Stimulated activated CD8-positive, alpha-beta memory T cell treated with anti-CD3 and anti-CD28 coated beads, Interleukin-2, amount 100 ng/mL, for 48 hours (primary cell): ENCODE measurements around the gene MAML3.
"Not testable (repeated sequence)": the region's sequence is repeated elsewhere in the genome, so short reads cannot be mapped to it uniquely, and the experiment has no call there.

Experiments
- DNase-seq, 2 donors: peaks; one replicate each; pipeline ENCODE4 v3.0.0-alpha.2; 2020; ENCODE audit warnings: low read depth in 2 of 2

MAML3 gene

GRCh38 chr4:139728146-139728545 is 425.8 kb downstream of the MAML3 start:
- DNase-seq = no peak

- DNase-seq = no peak
These were observed 427.4 kb downstream of the MAML3 start for GRCh38 chr4:139726615-139727014.

GRCh38 chr4:139725236-139725635 is 428.7 kb downstream of the MAML3 start:
- DNase-seq = no peak

- DNase-seq = no peak
These were observed 432.2 kb downstream of the MAML3 start for GRCh38 chr4:139721789-139722188.

- no peak for DNase-seq
These were observed 433.2 kb downstream of the MAML3 start for GRCh38 chr4:139720806-139721205.

- DNase-seq = no peak
These were observed 434.4 kb downstream of the MAML3 start for GRCh38 chr4:139719381-139720101.

- no peak for DNase-seq
These were observed 435.2 kb downstream of the MAML3 start for GRCh38 chr4:139718833-139719232.

GRCh38 chr4:139718358-139718757 is 435.6 kb downstream of the MAML3 start:
- no peak for DNase-seq

GRCh38 chr4:139715746-139716391 is 438.1 kb downstream of the MAML3 start:
- DNase-seq = no peak

- DNase-seq = no peak
These were observed 441.1 kb downstream of the MAML3 start for GRCh38 chr4:139712882-139713281.

- DNase-seq = no peak
These were observed 442.5 kb downstream of the MAML3 start for GRCh38 chr4:139711461-139711860.

GRCh38 chr4:139710073-139710472 is 443.9 kb downstream of the MAML3 start:
- DNase-seq = no peak

- no peak for DNase-seq
These were observed 444.3 kb downstream of the MAML3 start for GRCh38 chr4:139709660-139710059.

- DNase-seq = no peak
These were observed 449.0 kb downstream of the MAML3 start for GRCh38 chr4:139704915-139705485.

- DNase-seq = no peak
These were observed 453.4 kb downstream of the MAML3 start for GRCh38 chr4:139700568-139700967.

GRCh38 chr4:139698167-139698925 is 455.6 kb downstream of the MAML3 start:
- not testable (repeated sequence) for DNase-seq

GRCh38 chr4:139696491-139696890 is 457.5 kb downstream of the MAML3 start:
- DNase-seq = no peak

- DNase-seq = no peak
These were observed 459.4 kb downstream of the MAML3 start for GRCh38 chr4:139694522-139695107.

- DNase-seq = no peak
These were observed 461.5 kb downstream of the MAML3 start for GRCh38 chr4:139692309-139693012.

- no peak for DNase-seq
These were observed 463.6 kb downstream of the MAML3 start for GRCh38 chr4:139690419-139690818.

- DNase-seq = no peak
These were observed 464.8 kb downstream of the MAML3 start for GRCh38 chr4:139689093-139689722.
